Stromal cell of bone marrow (primary cell): Measurements from ENCODE around the gene ATP13A1.

Source experiments
- DNase-seq: peaks from one replicate; pipeline ENCODE4 v3.0.0-alpha.2; 2012; ENCODE audit warnings: low read depth

The ATP13A1 gene

DNA sequence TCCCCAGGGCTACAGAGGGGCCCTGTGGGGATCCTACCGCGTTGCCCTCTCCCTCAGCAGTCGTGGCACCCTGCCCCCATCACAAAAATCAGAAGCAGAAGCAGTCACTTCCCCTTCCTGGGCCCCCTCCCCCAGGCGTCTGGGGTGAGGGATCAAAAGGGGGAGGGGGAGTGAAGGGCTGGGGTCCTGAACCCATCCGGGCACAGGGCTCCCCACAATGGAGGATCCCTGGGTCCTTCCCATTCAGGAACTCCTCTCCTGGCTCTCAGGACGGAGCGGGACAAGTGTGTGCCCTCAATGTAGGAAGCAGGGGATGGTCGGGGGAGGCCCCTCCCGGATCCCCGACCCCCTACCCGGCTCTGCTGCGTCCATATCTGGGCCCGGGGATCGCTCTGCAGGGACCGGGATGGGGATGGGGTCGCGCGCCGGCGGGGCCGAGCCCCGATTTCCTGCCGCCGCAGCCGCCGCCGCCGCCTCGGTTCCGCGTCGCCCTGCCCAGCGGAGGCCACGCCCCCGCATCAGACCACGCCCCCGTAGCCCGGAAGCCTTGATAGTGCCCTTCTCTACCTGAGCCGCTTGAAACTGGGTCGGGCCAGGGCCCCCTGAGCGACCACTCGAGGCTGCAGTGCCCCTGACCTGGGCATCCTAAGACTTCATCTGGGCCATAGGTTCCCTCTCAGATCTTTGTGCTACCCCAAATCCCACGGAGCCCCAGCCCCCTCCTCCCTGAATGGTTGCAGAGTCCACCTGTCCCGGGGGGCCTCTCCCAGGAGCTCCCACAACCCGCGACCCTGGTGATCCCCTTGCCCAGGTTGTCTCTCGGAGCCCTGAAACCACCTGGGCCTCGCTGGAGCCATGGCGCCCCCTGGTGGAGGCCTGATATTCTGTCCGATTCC, 20.1 kb downstream of the ATP13A1 start, which contains the start of gene GMIP:
Gene GMIP, minus strand, starts transcription at position 500 of the 896 bp plus-strand sequence. Its CDS starts 128 bp downstream, at position 372.
- no peak for DNase-seq

DNA sequence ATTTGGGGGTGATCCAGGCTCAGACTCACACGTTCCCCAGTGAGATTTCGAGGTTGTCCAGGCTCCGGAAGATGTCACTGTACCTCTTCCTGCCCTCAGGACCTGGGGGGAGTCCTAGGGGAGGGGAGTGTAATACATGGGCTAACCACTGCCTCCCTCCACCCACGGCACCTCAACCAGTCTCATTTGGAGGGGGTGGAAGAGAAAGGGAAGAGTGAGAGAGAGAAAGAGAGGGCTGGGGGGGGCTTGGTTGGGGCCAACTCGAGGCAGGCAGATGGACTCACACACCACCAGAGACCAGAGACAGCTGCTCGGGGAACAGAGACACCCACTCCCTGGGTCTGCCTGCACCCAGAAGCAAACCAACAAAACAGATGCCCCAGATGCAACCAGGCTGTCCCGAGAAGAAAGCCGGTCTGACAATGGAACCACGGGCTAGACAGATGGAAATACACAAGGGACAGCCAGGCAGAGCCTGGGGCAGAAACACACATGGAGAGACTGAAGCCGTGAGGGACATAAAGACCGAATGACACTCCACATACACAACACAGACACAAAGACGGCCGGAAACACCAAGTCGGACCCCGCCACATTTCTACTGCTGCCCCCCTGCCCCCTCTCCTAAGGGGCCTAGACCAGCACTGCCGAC, 20.8 kb downstream of the ATP13A1 start:
- no peak for DNase-seq

DNA sequence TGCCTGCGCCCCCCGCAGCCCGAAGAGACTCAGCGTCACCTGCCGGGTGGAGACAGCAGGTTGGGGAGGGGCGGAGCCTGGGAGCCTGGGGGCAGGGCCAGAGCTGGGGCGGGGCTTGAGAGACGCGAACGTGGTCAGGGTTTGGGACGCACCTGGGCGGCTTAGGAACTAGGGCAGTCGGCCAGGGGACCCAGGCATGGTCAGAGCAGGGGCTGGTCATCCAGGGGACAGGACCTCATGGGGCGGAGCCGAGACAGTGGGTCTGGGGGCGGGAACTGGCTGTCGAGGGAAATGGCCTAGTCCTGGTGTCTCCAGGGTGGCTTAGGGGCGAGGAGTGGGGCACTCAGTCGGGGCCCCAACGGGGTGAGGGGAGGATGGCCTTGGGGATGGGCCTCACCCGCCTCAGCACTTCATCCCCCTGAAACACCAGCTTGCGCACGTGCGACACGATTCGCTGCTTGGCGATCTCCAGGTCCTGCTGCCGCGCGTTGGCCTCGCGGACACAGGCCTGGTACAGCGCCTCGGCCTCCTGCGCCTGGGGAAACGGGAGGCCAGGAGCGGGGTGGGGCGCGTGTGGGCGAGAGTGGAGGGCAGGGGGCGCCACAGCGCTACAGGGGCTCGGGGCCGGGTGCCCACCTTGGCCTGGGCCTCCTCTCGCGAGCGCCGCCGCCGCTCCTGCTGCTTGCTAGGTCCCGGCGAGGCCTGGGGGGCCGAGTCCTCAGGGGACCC, 25.8 kb downstream of the ATP13A1 start:
- DNase-seq: no peak

DNA sequence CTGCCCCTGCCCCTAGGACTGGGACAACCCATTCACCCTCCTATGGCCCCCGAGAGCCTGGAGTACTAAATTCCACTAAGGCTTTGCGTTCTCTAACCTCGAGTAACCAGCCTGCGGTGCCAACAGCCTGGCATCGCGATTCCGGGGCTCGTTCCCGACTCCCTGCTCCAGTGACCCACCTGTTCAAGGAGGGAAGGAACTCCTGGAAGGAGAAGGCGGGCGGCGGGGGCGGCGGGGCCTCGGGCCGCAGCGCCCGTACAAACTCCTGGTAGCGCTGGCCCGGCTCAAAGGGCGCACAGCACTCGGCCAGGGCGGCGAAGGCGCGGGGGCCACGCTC, 26.3 kb downstream of the ATP13A1 start:
- DNase-seq: no peak

DNA sequence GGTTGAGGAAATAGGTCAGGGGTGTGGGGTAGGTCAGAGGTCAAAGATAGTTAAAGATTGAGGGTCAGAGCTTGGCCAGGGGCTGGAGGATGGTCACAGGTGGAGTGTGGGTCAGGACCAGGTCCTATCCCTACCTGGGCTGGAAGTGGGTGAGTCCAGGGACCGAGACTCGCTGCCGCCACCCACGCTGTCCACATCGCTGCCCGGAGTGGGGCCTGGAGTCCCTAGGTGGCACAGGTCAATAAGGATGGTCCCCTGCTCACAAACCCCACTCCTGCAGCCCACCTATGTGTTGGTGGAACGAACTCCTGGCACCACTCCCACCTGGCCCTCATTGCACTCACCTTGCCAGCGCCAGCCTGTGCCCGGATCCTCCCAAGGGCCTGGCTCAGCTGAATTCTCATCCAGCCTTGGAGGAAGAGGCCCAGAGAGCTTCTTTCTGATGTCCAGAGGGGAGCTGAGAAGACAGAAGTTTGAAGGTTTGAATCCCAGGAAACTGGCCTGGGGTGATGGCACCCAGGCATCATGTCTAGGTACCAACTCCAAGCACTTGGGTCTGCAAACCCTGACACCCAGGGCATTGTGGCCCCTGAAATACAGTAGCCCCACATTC, 26.8 kb downstream of the ATP13A1 start:
- no peak for DNase-seq

DNA sequence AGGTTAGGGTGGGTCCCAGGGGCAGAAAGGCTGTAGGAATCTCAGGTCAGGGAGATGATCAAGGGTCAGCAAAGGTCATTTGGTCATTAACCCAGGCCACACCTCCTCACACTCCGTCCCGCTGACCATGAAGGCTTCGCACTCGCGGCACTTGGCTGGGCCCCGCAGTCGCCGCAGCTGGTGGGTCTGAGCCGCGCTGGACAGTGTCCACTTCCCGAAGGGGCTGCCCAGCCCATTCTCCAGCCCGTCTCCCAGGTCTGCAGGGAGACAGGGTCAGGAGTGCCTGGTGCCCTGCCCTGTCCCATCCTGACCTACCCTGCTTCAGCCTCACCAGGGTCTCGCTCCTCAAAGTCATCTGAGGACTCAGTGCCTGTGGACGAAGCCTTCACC, 28.2 kb downstream of the ATP13A1 start:
- DNase-seq: no peak

DNA sequence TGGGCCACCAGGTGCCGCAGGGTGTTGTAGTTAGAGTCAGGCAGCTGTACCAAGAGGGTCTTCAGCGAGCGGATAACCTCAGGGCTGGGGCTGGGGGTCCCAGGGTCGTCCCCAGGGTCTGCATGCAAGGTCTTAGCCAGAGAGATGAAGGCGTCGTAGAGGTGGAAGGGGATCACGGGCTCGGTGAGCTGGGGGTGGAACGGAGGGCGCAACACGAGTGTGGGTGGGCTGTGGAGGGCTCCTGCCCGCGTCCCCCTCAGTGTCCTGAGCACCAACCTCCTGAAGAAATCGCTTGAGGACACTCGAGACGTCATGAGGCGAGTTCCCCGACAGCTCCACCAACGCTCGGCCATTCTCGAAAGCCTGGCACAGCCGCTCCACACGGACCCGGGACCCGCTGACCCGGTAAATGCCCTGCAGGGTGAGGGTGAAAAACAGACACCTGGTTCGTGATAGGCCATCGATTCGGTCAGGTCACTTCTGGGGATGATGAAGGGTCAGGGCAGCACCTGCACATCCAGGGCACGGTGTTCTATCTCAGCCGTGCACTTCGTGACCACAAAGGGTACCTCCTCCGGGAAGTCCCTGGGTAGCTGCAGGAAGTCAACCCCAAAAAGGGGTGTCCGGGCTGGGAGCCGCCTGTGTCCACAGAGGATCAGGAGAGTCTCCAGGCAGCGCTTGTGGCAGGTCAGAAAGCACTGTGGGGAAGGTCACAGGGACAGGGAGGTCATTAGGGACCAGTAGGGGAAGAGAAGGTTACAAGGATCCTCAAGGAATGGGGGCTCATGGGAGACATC, 28.8 kb downstream of the ATP13A1 start:
- DNase-seq: no peak

DNA sequence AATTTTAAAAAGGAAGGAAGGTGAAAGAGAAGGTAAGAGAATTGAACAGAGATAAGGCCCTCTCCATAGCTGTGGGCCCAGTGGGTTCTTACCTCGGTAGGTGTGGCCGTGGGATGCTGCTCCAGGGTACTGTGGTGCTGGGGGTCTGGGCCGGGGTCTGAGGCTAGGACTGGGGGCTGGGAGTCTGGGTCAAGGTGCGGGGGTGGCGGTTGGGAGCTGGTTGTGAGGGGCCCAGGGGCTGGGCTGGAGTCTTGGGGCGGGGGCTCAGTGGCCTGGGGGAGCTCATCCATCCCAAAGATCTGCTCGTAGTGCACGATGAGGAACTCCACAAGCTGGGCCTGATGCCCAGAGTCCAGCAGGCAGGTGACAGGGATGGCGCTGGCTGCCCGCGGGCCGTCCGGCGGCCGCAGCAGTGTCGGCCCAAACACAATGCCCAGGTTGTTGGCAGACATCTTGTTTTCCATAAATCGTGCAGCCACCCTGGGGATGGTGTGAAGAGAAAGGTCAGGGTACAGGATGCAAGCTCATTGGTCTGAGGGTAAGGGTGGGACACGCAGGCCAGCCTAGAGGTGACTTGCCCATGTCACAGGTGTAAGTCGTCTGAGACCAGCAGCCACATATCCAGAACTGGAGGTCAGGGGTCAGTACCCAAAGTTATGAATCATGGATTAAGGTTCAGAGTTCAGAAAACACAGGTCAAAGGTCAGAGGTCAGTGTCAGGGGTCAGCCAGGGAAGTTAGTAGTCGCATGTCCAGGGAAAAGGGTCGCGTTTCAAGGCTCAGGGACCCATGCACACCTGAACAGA, 29.6 kb downstream of the ATP13A1 start:
- DNase-seq: no peak

DNA sequence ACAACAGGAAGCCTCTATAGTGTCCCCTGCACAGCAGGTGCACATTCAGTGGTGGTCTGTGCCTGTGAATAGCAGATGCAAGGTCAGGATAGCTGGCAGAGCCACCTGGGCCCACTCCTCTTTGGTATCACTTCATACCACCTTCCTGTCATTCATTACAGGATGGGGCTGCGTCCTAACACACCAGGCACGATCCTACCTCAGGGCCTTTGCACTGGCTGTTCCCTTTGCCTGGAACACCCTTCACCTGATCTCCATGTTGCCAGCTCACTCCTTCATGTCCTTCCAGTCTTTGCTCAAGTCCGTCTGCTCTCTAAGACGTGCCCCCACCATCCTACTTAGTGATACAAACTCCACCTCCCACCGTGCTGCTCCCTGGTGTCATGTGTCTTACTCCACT, 30.8 kb downstream of the ATP13A1 start:
- no peak for DNase-seq

DNA sequence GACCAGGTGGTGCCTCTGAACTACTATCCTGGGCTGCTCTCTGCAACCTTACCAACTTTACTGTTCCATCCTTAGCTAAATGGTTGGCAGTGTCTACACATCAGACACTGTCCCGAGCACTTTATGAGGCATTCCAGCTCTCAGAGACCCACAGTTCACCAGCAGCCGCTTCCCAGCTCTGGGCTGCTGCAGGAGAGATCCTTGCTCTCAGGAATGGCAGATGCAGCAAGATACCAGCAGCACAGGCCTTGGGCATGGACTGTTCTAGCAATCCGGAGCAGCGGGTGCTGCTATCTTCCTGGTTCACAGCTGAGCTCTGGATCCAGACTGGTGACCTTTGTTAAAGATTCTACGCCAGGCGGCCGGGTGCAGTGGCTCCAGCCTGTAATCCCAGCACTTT, 32.1 kb downstream of the ATP13A1 start:
- no peak for DNase-seq

DNA sequence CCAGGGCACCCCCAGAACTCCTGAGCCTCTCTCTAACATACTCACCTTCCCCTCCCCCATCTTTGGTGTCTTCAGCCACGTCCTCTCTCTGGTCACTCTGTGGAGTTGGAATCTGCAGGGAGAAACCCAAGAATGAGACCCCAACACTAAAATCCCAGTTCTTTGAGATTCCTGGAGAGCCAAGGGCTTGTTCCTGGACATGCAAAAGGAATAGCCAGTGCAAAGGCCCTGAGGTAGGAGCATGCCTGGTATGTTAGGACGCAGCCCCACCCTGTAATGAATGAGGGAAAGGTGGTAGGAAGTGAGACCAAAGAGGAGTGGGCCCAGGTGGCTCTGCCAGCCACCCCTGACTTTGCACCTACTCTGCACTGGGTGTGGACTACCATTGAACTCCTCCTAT, 33.0 kb downstream of the ATP13A1 start:
- DNase-seq: no peak

DNA sequence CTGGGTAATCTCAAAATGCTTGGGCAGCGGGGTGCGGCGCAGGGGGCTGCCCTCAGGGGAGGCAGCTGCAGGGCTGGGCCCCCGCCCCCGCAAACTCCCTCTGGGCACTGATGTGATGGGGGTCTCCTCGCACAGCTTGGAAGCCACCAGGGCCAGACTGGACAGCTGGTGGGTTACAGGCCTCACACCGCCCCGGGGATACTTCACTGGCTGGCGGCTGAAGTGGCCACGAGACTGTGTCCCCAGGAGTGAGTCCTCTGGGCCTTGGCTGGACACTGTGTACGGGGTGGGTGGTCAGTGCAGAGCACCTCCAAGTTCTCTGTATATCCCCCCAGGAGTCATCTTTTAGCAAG, 33.4 kb downstream of the ATP13A1 start:
- DNase-seq: no peak

DNA sequence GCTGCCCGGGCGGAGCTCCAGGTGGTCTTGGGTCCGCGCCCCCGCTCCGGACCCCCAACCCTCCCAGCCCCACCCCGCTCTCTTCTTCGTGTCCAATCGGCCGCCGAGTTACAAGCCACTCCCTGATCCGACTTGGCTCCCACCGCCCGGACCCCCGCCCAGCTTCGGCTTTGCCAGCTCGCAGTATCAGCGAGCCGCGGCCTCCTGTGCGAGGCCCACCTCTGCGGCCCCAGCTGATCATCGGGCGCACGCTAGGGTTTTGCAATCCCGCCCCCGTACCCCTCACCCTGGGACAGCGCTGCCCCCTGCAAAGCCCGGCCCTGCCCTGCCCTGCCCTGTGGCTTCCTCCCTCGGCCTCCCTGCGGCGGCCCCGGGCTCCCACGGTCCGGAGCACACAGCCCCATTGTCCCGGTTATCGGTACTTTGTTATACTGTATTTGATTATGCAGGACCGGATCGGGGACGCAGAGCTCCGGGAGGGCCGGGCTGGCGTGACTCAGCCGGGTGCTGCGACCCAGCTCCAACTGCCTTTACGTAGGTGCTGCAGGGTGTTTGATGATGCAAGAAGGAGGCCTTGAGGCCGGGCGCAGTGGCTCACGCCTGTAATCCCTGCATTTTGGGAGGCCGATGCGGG, 34.9 kb downstream of the ATP13A1 start:
- no peak for DNase-seq

DNA sequence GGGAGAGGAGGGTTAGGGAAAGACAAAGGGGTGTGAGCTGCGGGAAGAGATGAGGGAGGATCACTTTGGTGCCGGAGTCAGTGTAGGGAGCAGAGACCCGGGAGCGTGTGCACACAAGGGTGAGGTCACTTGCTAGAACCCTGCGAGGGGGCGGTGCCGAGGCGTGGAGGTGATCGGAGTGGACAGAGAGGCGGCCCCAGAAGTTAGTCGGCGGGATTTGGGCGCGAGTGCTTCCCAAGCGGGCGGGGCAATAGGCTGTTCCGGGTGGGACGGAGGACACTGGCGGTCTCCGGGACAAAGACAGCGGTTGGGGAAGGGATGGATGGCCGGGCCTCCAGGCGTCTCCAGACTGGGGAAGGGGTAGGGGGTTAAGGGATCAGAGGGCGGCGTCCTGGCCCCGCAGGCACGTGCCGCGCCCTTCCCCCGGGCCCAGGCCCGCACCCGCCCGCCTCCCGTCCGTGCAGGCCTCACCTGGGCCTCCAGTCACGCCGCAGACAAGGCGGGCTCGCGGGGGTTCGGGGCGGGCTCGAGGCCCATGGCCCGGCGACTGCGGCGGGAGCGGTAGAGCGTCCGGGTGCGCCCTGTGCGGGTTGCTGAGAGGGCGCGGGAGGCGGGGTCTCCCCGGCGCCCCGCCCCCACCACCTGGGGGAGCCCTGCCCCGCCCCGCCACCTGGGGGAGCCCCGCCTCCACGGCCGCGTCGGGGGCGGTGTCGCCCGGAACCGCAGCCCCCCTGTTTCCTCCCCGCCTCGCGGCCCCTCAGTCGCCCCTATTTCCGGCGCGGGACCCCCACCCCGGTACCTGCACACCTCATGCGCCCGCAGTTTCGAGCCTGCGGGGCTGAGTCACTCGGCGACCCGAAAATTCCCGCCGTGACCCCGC, 35.6 kb downstream of the ATP13A1 start, which contains the start of gene LPAR2:
Gene LPAR2, minus strand, starts transcription at position 600 of the 880 bp plus-strand sequence. CDS start 945 bp downstream, outside the sequence.
- no peak for DNase-seq

DNA sequence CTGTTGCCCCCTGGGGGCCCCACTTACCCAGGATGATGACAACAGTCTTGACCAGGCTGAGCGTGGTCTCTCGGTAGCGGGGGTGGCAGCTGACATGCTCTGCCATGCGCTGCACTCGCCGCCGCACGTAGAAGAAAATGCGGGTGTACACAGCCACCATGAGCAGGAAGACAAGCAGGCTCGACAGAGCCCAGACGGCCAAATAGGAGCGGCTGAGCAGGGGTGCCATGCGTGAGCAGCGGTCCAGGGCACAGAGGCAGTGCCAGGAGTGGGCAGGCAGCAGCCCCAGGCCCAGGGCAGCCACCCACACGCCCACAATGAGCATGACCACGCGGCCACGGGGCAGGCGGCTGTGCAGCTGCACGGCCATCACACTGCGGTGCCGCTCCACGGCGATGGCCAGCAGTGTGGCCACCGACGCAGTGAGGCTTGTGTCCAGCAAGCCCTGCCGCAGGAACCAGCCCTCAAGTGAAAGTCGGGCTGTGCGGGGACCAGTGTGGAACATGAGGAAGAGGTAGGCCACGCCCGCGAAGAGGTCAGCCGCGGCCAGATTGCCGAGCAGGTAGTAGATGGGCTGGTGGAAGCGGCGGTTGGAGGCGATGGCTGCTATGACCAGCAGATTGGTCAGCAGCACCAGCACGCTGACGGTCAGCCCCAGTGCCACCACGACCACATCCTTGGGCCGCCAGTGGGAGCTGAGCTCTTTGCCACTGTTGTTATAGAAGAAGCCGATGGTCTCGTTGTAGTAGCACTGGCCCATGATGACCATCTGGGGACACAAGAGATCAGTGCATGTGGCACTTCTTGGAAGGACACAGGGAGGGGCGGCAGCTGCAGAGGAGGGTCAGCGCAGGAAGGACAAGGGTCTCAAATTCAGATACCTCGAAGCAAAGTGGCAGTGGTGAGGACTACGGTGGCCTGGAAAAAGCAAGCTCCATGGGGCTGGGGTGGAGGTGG, 36.7 kb downstream of the ATP13A1 start:
- DNase-seq: no peak

DNA sequence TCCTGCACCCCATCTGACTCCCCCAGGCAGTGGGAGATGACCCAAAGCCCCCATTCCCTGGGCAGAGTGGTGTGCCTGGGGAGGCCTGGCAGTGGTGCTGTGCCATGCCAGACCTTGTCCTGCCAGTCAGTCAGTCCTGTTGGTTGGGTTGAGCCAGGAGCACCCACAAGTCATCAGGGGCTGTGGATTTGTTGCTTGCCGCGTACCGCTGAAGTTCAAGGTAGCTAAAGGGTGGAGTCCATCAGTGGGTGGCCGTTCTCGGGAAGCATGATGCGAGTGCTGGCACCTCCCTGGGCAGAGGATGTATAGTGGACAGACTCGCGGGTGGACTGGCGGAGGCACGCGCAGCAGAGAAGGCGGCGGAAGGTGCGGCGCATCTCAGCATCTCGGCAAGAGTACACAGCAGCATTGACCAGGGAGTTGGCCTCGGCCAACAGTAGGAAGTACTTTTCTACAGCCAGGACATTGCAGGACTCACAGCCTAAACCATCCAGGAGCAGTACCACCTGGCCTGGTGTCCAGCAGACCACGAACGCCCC, 39.4 kb downstream of the ATP13A1 start:
- no peak for DNase-seq

DNA sequence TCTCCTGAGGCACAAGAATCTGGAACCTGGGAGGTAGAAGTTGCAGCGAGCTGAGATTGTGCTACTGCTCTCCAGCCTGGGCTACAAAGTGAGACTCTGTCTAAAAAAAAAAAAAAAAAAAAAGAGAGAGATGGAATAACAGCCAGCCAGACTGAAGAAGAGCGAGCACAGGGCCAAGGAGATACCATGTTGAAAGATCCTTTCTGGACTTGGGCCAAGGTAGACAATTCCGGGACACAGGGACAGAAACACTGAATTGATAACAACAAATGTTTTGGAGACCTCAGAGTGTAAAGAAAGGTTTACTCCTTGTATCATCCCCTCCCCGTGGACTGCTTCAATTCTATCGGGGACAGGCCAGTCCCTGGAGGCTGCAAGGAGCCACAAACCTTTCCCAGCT, 40.1 kb downstream of the ATP13A1 start:
- DNase-seq: no peak

DNA sequence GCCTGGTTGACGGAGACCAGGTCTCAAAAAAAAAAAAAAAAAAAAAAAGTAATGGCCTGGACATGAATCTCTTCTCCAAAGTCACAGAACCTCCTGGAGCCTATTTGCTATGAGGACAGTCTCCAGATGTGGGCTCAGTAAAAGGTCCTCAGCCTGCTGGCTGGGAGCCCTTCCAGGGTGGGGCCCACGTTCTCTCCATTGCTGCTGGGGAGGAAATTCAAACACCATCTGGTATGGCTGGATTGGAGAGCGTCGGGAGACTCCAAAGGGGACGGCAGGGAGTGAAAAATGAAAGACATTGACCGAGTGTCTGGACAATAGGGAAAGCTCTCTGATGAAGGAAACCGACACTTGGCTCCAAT, 43.6 kb downstream of the ATP13A1 start:
- no peak for DNase-seq
